Lower lobe of right lung (tissue), 2 donors: Measurements from ENCODE around the gene RNF144B. TPM values are rescaled to one million over a fixed set of nuclear protein-coding genes. Genes with fewer than 3 reads are reported as not detected.

Experiments used
- ATAC-seq, 2 donors: fragments of 200-7000 bp; cut with Tn5 transposase; one replicate each; pipeline ENCODE4 v1.9.1; 2020 to 2022; ENCODE audit warnings: mild to moderate bottlenecking in 2 of 2, moderate library complexity in 2 of 2
- DNase-seq: peaks from one replicate; pipeline ENCODE4 v3.0.0-alpha.2; 2020
- H3K27ac ChIP-seq: fragments of 200-600 bp; one replicate; pipeline ENCODE4 v1.8.0; 2022
- H3K27me3 ChIP-seq: fragments of 200-600 bp; one replicate; pipeline ENCODE4 v1.8.0; 2022; ENCODE audit warnings: low read depth
- H3K36me3 ChIP-seq: fragments of 200-600 bp; one replicate; pipeline ENCODE4 v1.8.0; 2022; ENCODE audit warnings: mild to moderate bottlenecking
- H3K4me1 ChIP-seq: fragments of 200-600 bp; one replicate; pipeline ENCODE4 v1.8.0; 2022
- H3K4me3 ChIP-seq: fragments of 200-600 bp; one replicate; pipeline ENCODE4 v1.8.0; 2022; ENCODE audit warnings: mild to moderate bottlenecking
- H3K9me3 ChIP-seq: fragments of 200-600 bp; one replicate; pipeline ENCODE4 v1.8.0; 2022
- CTCF ChIP-seq: fragments of 200-600 bp; IDR thresholded peaks from one replicate; pipeline ENCODE4 v1.8.0; 2022; ENCODE audit warnings: antibody characterized with exemption, mild to moderate bottlenecking
- intact Hi-C: fragments of 100-400 bp; cut with DNase I; formaldehyde crosslinking; loops from one replicate; pipeline ENCODE4 v1.11.0; 2022
- total RNA-seq: library from RNA; stranded (reverse); fragmentation: NEBNext Ultra II Directional; extraction: Animal tissue kit (Norgen Biotek cat#: 25700); gene quantifications from one replicate; pipeline ENCODE4 v1.2.1, GENCODE V29; 2021
- donor health status: DM: no; HTN: yes; CAD: no; lungs with severe emphysema.

Gene RNF144B
- total RNA-seq, 1 donor from 2014 or later = 109 TPM

DNA sequence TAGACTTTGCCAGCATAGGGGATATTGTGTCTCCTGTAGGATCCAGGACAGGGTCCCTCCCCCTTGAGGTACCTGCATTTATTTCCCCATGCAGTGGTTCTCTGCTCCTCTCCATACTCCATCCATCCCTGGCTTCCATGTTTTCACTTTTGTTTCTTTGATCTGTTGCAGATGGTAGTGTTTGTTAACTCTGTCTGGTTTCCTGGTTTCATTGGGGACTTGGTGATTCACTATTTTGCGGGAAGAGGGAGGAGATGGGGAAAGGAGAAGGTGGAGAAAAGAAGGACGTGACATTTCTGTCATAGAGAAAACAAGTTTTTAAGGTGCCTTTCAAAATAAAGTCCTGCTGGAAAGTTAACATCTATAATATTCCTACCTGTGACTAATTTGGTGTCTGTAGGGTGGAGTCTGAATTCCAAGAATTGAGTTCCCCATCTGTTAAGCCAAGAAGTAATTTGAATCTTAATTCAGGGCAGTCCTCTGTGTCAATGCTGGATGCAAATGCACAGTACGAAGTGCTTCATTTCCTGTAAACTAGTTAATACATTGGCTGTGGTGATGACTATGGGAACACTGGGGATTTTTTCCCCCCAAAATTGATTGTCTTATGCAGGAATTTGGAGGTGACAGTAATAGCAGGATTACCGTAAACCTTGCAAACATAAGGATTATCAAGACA lies 6.9 kb upstream of the RNF144B start:
- no peak for TF ChIP-seq CTCF
- Histone ChIP-seq H3K27ac (no peak overlapping the region), H3K4me1 (peaks cover 8% of the 10 kb centered on the region), H3K4me3 (no peak overlapping the region), H3K27me3 (no peaks in the 10 kb centered on the region), H3K9me3 (no peaks in the 10 kb centered on the region), H3K36me3 (no peaks in the 10 kb centered on the region)
- no peak for DNase-seq
- intact Hi-C loops = no loop called here
- no peak for ATAC-seq

GRCh38 chr6:18380851-18381250 lies 6.3 kb upstream of the RNF144B start:
- intact Hi-C loops = no loop called here
- Histone ChIP-seq H3K4me3 (no peak overlapping the region), H3K9me3 (no peaks in the 10 kb centered on the region), H3K27me3 (no peaks in the 10 kb centered on the region), H3K27ac (no peak overlapping the region), H3K36me3 (no peaks in the 10 kb centered on the region), H3K4me1 (peaks cover 8% of the 10 kb centered on the region)
- DNase-seq (no peak), ATAC-seq (no peak)
- TF ChIP-seq CTCF = no peak

- ATAC-seq (no peak), DNase-seq (no peak)
- intact Hi-C loops = no loop called here
- TF ChIP-seq CTCF = no peak
- Histone ChIP-seq H3K4me1 (peaks cover 20% of the 10 kb centered on the region), H3K4me3 (no peak overlapping the region), H3K9me3 (no peaks in the 10 kb centered on the region), H3K27me3 (no peaks in the 10 kb centered on the region), H3K36me3 (no peaks in the 10 kb centered on the region), H3K27ac (no peak overlapping the region)
These were observed 3.7 kb upstream of the RNF144B start for GRCh38 chr6:18383441-18383840.

- Histone ChIP-seq H3K27me3 (no peaks in the 10 kb centered on the region), H3K4me3 (no peak overlapping the region), H3K27ac (no peak overlapping the region), H3K9me3 (no peaks in the 10 kb centered on the region), H3K4me1 (peaks cover 31% of the 10 kb centered on the region), H3K36me3 (no peaks in the 10 kb centered on the region)
- ATAC-seq (no peak), DNase-seq (no peak)
- intact Hi-C loops = no loop called here
- TF ChIP-seq CTCF = no peak
These were observed 2.5 kb upstream of the RNF144B start for GRCh38 chr6:18384621-18385020.

DNA sequence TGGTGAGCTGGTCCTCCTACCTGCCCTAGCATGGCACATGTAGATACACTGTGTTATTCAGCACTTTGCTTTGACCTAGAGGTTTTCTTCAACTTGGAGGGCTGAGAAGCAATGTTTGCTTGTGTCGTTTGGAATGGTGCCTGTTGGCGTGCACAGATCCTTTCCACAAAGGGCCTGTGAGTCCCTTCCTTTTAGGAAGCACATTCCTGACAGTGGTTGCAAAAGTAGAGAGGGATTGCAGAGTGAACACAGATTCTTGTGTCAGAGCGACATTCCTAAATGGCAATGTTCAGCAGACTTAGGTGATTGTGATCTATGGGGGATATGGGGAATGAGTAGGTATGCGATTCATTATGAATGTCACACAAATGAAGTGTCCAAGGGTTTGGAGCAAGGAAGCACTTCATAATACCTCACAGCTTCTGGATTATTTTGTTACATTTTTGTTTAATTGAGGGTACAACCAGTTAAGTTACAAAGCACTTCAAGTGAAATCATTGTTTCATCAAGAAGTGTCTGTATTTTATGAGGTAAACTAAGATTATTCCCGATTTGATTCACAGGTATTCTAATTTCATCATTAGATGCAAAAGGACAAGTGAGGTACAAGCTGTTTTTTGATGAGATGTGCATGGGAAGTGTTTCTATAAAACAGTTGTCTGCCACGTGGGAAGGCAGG lies 713 bp upstream of the RNF144B start:
- Histone ChIP-seq H3K4me3 (peak overlapping the region; percentile 83), H3K9me3 (no peaks in the 10 kb centered on the region), H3K27ac (peak overlapping the region; percentile 84), H3K36me3 (no peaks in the 10 kb centered on the region), H3K27me3 (no peaks in the 10 kb centered on the region), H3K4me1 (peaks cover 40% of the 10 kb centered on the region)
- intact Hi-C loops = no loop called here
- DNase-seq (peak; percentile 60), ATAC-seq (peak; percentile 39 to 43)
- no peak for TF ChIP-seq CTCF
